ENCODE measurements around the gene ENPEP. TPM values are rescaled to one million over a fixed set of nuclear protein-coding genes. Genes with fewer than 3 reads are reported as not detected.

The ENPEP gene
- total and polyA plus RNA-seq, 10 of the 15 experiments (the other 5 are each of a cell fraction or from before 2014, with no cell fraction given): 0.03 TPM; not detected in 9

DNA sequence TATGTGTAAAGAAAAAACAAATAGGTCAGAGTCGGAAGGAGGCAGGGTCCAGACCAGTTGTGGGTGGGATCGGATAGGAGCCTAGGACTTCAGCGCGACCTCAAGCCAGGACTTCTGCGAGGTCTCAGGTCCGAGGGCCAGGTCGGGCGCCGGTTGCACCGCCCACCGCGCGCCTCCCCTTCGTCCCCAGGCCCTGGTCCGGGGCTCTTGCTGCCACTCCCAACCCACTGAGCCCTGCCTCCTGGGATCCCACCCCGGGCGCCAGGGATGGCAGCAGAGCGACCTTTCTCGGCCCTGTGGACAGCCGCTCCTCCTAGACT is 134.6 kb downstream of the ENPEP start:
- H3K4me3 ChIP-seq: no peak overlapping the region
- no peaks in the 10 kb centered on the region for H3K79me2 ChIP-seq (ENCODE audit: control insufficient read depth, insufficient read depth, low read length)
- RAD21 ChIA-PET (ENCODE audit: unreplicated experiment): no interaction called here
- CTCF ChIA-PET: no interaction called here
- H2AFZ ChIP-seq (ENCODE audit: control insufficient read depth, low read depth, low read length): no peak overlapping the region
- H3K27ac ChIP-seq (ENCODE audit: control insufficient read depth, insufficient read depth): no peak overlapping the region
- H4K20me1 ChIP-seq (ENCODE audit: control insufficient read depth, insufficient read depth): no peaks in the 10 kb centered on the region
- peaks cover 12 to 14% of the 10 kb centered on the region in 2 experiments for H3K27me3 ChIP-seq (replicated peaks in 1 of 2; ENCODE audit: control insufficient read depth in 2 of 2, insufficient read depth in 2 of 2, low read length in 1 of 2)
- TF ChIP-seq CHD4 (IDR thresholded peaks at IDR 0.05): no peak
- no peak for TF ChIP-seq MYC (IDR thresholded peaks at IDR 0.05; ENCODE audit: insufficient read depth, insufficient read length, insufficient replicate concordance, low read length, severe bottlenecking)
- TF ChIP-seq TCF7 (IDR thresholded peaks at IDR 0.05; ENCODE audit: borderline replicate concordance): no peak
- no peak for TF ChIP-seq RELA (IDR thresholded peaks at IDR 0.05; ENCODE audit: borderline replicate concordance, partially characterized antibody)
- TF ChIP-seq CREB1 (IDR thresholded peaks at IDR 0.05; ENCODE audit: low read depth): no peak
- TF ChIP-seq ZNF384 (IDR thresholded peaks at IDR 0.05; ENCODE audit: borderline replicate concordance, low read depth, low read length): no peak
- TF ChIP-seq RAD21 (IDR thresholded peaks at IDR 0.05; ENCODE audit: insufficient read depth, low read depth, low read length): no peak
- TF ChIP-seq GABPA (IDR thresholded peaks at IDR 0.05; ENCODE audit: low read depth): no peak
- TF ChIP-seq ESRRA (IDR thresholded peaks at IDR 0.05; ENCODE audit: low read length): no peak
- no peak for TF ChIP-seq MXI1 (IDR thresholded peaks at IDR 0.05; ENCODE audit: low read depth, low read length)
- no peak for TF ChIP-seq ZNF217 (IDR thresholded peaks at IDR 0.05)
- no peak for TF ChIP-seq ZBTB33 (IDR thresholded peaks at IDR 0.05)
- TF ChIP-seq TCF12 (IDR thresholded peaks at IDR 0.05; ENCODE audit: low read depth, low read length): no peak
- TF ChIP-seq, protein P1, sequence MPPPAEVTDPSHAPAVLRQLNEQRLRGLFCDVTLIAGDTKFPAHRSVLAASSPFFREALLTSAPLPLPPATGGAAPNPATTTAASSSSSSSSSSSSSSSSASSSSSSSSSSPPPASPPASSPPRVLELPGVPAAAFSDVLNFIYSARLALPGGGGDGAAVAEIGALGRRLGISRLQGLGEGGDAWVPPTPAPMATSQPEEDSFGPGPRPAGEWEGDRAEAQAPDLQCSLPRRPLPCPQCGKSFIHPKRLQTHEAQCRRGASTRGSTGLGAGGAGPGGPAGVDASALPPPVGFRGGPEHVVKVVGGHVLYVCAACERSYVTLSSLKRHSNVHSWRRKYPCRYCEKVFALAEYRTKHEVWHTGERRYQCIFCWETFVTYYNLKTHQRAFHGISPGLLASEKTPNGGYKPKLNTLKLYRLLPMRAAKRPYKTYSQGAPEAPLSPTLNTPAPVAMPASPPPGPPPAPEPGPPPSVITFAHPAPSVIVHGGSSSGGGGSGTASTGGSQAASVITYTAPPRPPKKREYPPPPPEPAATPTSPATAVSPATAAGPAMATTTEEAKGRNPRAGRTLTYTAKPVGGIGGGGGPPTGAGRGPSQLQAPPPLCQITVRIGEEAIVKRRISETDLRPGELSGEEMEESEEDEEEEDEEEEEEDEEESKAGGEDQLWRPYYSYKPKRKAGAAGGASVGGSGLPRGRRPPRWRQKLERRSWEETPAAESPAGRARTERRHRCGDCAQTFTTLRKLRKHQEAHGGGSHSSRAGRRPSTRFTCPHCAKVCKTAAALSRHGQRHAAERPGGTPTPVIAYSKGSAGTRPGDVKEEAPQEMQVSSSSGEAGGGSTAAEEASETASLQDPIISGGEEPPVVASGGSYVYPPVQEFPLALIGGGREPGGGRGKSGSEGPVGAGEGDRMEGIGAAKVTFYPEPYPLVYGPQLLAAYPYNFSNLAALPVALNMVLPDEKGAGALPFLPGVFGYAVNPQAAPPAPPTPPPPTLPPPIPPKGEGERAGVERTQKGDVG (CRISPR knock-in tag; IDR thresholded peaks at IDR 0.05): no peak
- no peak for TF ChIP-seq YBX1 (IDR thresholded peaks at IDR 0.05)
- no peak for TF ChIP-seq ZZZ3 (IDR thresholded peaks at IDR 0.05; ENCODE audit: control insufficient read depth, insufficient read length, low read depth)
- TF ChIP-seq TARDBP (IDR thresholded peaks at IDR 0.05; ENCODE audit: borderline replicate concordance): no peak
- no peak for TF ChIP-seq TBL1XR1 (IDR thresholded peaks at IDR 0.05; ENCODE audit: low read depth, low read length)
- no peak for TF ChIP-seq HDGF (IDR thresholded peaks at IDR 0.05)
- FAIRE-seq: no peak
- BruUV-seq (replicated peaks): no TSS peak
- no peaks in the 10 kb centered on the region for H3K36me3 ChIP-seq (ENCODE audit: control insufficient read depth in 2 of 2, insufficient read depth in 2 of 2, low read length in 1 of 2)
- in situ Hi-C loops (cut with MboI): no loop called here
- intact Hi-C loops (cut with micrococcal nuclease; ENCODE audit: unreplicated experiment): no loop called here
- no peak for ATAC-seq
- H3K4me2 ChIP-seq (ENCODE audit: control insufficient read depth, insufficient read depth): no peak overlapping the region
- no peak for DNase-seq (ENCODE audit: low read depth, low spot score)
- no peaks in the 10 kb centered on the region for H3K4me1 ChIP-seq (ENCODE audit: control insufficient read depth, insufficient read depth, low read length)
- H3K9ac ChIP-seq (ENCODE audit: control insufficient read depth, insufficient read depth, low read length): no peak overlapping the region
- no peaks in the 10 kb centered on the region for H3K9me3 ChIP-seq (replicated peaks; ENCODE audit: control insufficient read depth, insufficient read depth, low read length)
- 49% methylated on average over 16 of the region's 20 CpGs for WGBS (ENCODE audit: insufficient coverage, insufficient replicate concordance, low lambda C conversion rate, missing lambda C conversion rate)
- SMC1A ChIA-PET (ENCODE audit: uncharacterized antibody, unreplicated experiment): no interaction called here
- POLR2A ChIA-PET: no interaction called here

All from GM12878 (cell line).